ENCODE data around the gene BRIX1. TPM values are rescaled to one million over a fixed set of nuclear protein-coding genes. Genes with fewer than 3 reads are reported as not detected.

Gene BRIX1
- total RNA-seq (40.6 TPM), polyA plus RNA-seq (32.8 TPM)
- long read RNA-seq, donor 1, partial matches to known transcripts = 0 of 3 reads
- long read RNA-seq, donor 1, other reads (novel, unspliced or antisense) = 0 of 3 reads
- long read RNA-seq, donor 2 = 0 reads
- long read RNA-seq, donor 3, transcript BRIX1-201 (10 exons, 1,926 nt) = major isoform, 46 of 62 reads
- long read RNA-seq, donor 3, partial matches to known transcripts = 12 of 62 reads
- long read RNA-seq, donor 3, other reads (novel, unspliced or antisense) = 0 of 62 reads
- long read RNA-seq, donor 4, transcript BRIX1-201 (10 exons, 1,926 nt) = major isoform, 10 of 10 reads
- long read RNA-seq, donor 4, partial matches to known transcripts = 0 of 10 reads
- long read RNA-seq, donor 4, other reads (novel, unspliced or antisense) = 0 of 10 reads
- long read RNA-seq, donor 5, transcript BRIX1-201 (10 exons, 1,926 nt) = major isoform, 32 of 33 reads
- long read RNA-seq, donor 5, partial matches to known transcripts = 0 of 33 reads
- long read RNA-seq, donor 5, other reads (novel, unspliced or antisense) = 0 of 33 reads
- long read RNA-seq, donor 6, transcript BRIX1-201 (10 exons, 1,926 nt) = major isoform, 24 of 25 reads
- long read RNA-seq, donor 6, partial matches to known transcripts = 0 of 25 reads
- long read RNA-seq, donor 6, other reads (novel, unspliced or antisense) = 0 of 25 reads
- long read RNA-seq, donor 7, transcript BRIX1-201 (10 exons, 1,926 nt) = major isoform, 25 of 33 reads
- long read RNA-seq, donor 7, partial matches to known transcripts = 6 of 33 reads
- long read RNA-seq, donor 7, other reads (novel, unspliced or antisense) = 0 of 33 reads
- long read RNA-seq, donor 8, partial matches to known transcripts = 0 of 3 reads
- long read RNA-seq, donor 8, other reads (novel, unspliced or antisense) = 0 of 3 reads
- long read RNA-seq, donor 9, transcript BRIX1-201 (10 exons, 1,926 nt) = major isoform, 24 of 24 reads
- long read RNA-seq, donor 9, partial matches to known transcripts = 0 of 24 reads
- long read RNA-seq, donor 9, other reads (novel, unspliced or antisense) = 0 of 24 reads
- long read RNA-seq, donor 10, transcript BRIX1-201 (10 exons, 1,926 nt) = major isoform, 14 of 15 reads
- long read RNA-seq, donor 10, partial matches to known transcripts = 0 of 15 reads
- long read RNA-seq, donor 10, other reads (novel, unspliced or antisense) = 0 of 15 reads

GRCh38 chr5:34915139-34915855 is at the start of gene BRIX1, which contains the start of gene RAD1:
BRIX1 (plus strand) TSS chr5:34915711; CDS start chr5:34915739, 28 bp downstream.
RAD1 (minus strand) TSS chr5:34915504; CDS start chr5:34914892, 612 bp downstream.
- under 1% methylated on average over 67 of the region's 67 CpGs for WGBS

GRCh38 chr5:34866989-34867471 is 48.5 kb upstream of the BRIX1 start:
- H3K27me3 ChIP-seq (ENCODE audit: control insufficient read depth in 2 of 2, insufficient read depth in 1 of 2, low read length in 1 of 2) = no peaks in the 10 kb centered on the region
- DNase-seq (ENCODE audit: low read depth in 6 of 9, low spot score in 9 of 9) = no peak
- H3K27ac ChIP-seq (ENCODE audit: low read depth in 1 of 2, low read length in 1 of 2) = no peak overlapping the region
- no peaks in the 10 kb centered on the region for H3K36me3 ChIP-seq (ENCODE audit: control insufficient read depth in 2 of 2, insufficient read depth in 2 of 2, low read length in 1 of 2)
- H3K4me1 ChIP-seq (ENCODE audit: control insufficient read depth in 2 of 2, insufficient read depth in 2 of 2, low read length in 2 of 2) = peaks cover 0 to 2% of the 10 kb centered on the region in 2 donors
- H3K4me3 ChIP-seq (ENCODE audit: low read length in 2 of 2) = no peak overlapping the region
- WGBS = 88% methylated on average over 3 of the region's 3 CpGs
- no peaks in the 10 kb centered on the region for H3K9me3 ChIP-seq (ENCODE audit: control insufficient read depth in 2 of 2, insufficient read depth in 1 of 2, low read length in 1 of 2)

More at GRCh38 chr5:34915139-34915855, at the start of gene BRIX1, which contains the start of gene RAD1:
- Histone ChIP-seq H3K4me1 (ENCODE audit: control insufficient read depth in 2 of 2, insufficient read depth in 2 of 2, low read length in 2 of 2) (peaks cover 7 to 14% of the 10 kb centered on the region in 2 donors), H3K36me3 (ENCODE audit: control insufficient read depth in 2 of 2, insufficient read depth in 2 of 2, low read length in 1 of 2) (peaks cover 0 to 18% of the 10 kb centered on the region in 2 donors), H3K27ac (ENCODE audit: low read depth in 1 of 2, low read length in 1 of 2) (peak within 1 kb of the TSS; percentile 85 to 87), H3K4me3 (ENCODE audit: low read length in 2 of 2) (peak within 1 kb of the TSS; percentile 66 to 95), H3K9me3 (ENCODE audit: control insufficient read depth in 2 of 2, insufficient read depth in 1 of 2, low read length in 1 of 2) (peaks cover 0 to 3% of the 10 kb centered on the region in 2 donors), H3K27me3 (ENCODE audit: control insufficient read depth in 2 of 2, insufficient read depth in 1 of 2, low read length in 1 of 2) (no peaks in the 10 kb centered on the region)
- peak; percentile 78 to 97 (median 92) for DNase-seq (ENCODE audit: low read depth in 6 of 9, low spot score in 9 of 9)

- Histone ChIP-seq H3K9me3 (ENCODE audit: control insufficient read depth in 2 of 2, insufficient read depth in 1 of 2, low read length in 1 of 2) (no peaks in the 10 kb centered on the region), H3K4me1 (ENCODE audit: control insufficient read depth in 2 of 2, insufficient read depth in 2 of 2, low read length in 2 of 2) (peaks cover 0 to 2% of the 10 kb centered on the region in 2 donors), H3K27ac (ENCODE audit: low read depth in 1 of 2, low read length in 1 of 2) (no peak overlapping the region), H3K4me3 (ENCODE audit: low read length in 2 of 2) (no peak overlapping the region), H3K27me3 (ENCODE audit: control insufficient read depth in 2 of 2, insufficient read depth in 1 of 2, low read length in 1 of 2) (no peaks in the 10 kb centered on the region), H3K36me3 (ENCODE audit: control insufficient read depth in 2 of 2, insufficient read depth in 2 of 2, low read length in 1 of 2) (no peaks in the 10 kb centered on the region)
- WGBS = 98% methylated on average over 3 of the region's 3 CpGs
- DNase-seq (ENCODE audit: low read depth in 6 of 9, low spot score in 9 of 9) = no peak
Observed at GRCh38 chr5:34867660-34868059, 47.9 kb upstream of the BRIX1 start.

GRCh38 chr5:34868791-34869190 is 46.7 kb upstream of the BRIX1 start:
- H3K27me3 ChIP-seq (ENCODE audit: control insufficient read depth in 2 of 2, insufficient read depth in 1 of 2, low read length in 1 of 2) = no peaks in the 10 kb centered on the region
- no peaks in the 10 kb centered on the region for H3K9me3 ChIP-seq (ENCODE audit: control insufficient read depth in 2 of 2, insufficient read depth in 1 of 2, low read length in 1 of 2)
- WGBS = 100% methylated on average over 1 of the region's 1 CpG

GRCh38 chr5:34869256-34869655 is 46.3 kb upstream of the BRIX1 start:
- DNase-seq (ENCODE audit: low read depth in 6 of 9, low spot score in 9 of 9) = no peak
- H3K4me3 ChIP-seq (ENCODE audit: low read length in 2 of 2) = no peak overlapping the region
- no peak overlapping the region for H3K27ac ChIP-seq (ENCODE audit: low read depth in 1 of 2, low read length in 1 of 2)
- H3K9me3 ChIP-seq (ENCODE audit: control insufficient read depth in 2 of 2, insufficient read depth in 1 of 2, low read length in 1 of 2) = no peaks in the 10 kb centered on the region
- H3K27me3 ChIP-seq (ENCODE audit: control insufficient read depth in 2 of 2, insufficient read depth in 1 of 2, low read length in 1 of 2) = no peaks in the 10 kb centered on the region
- no peaks in the 10 kb centered on the region for H3K36me3 ChIP-seq (ENCODE audit: control insufficient read depth in 2 of 2, insufficient read depth in 2 of 2, low read length in 1 of 2)
- peaks cover 0 to 2% of the 10 kb centered on the region in 2 donors for H3K4me1 ChIP-seq (ENCODE audit: control insufficient read depth in 2 of 2, insufficient read depth in 2 of 2, low read length in 2 of 2)
- 97% methylated on average over 1 of the region's 1 CpG for WGBS

More at GRCh38 chr5:34868791-34869190, 46.7 kb upstream of the BRIX1 start:
- H3K4me3 ChIP-seq (ENCODE audit: low read length in 2 of 2) = no peak overlapping the region
- H3K27ac ChIP-seq (ENCODE audit: low read depth in 1 of 2, low read length in 1 of 2) = no peak overlapping the region
- peaks cover 0 to 2% of the 10 kb centered on the region in 2 donors for H3K4me1 ChIP-seq (ENCODE audit: control insufficient read depth in 2 of 2, insufficient read depth in 2 of 2, low read length in 2 of 2)
- no peak for DNase-seq (ENCODE audit: low read depth in 6 of 9, low spot score in 9 of 9)
- no peaks in the 10 kb centered on the region for H3K36me3 ChIP-seq (ENCODE audit: control insufficient read depth in 2 of 2, insufficient read depth in 2 of 2, low read length in 1 of 2)

GRCh38 chr5:34870382-34870781 is 45.1 kb upstream of the BRIX1 start:
- Histone ChIP-seq H3K27ac (ENCODE audit: low read depth in 1 of 2, low read length in 1 of 2) (no peak overlapping the region), H3K27me3 (ENCODE audit: control insufficient read depth in 2 of 2, insufficient read depth in 1 of 2, low read length in 1 of 2) (no peaks in the 10 kb centered on the region), H3K4me1 (ENCODE audit: control insufficient read depth in 2 of 2, insufficient read depth in 2 of 2, low read length in 2 of 2) (peaks cover 0 to 2% of the 10 kb centered on the region in 2 donors), H3K9me3 (ENCODE audit: control insufficient read depth in 2 of 2, insufficient read depth in 1 of 2, low read length in 1 of 2) (no peaks in the 10 kb centered on the region), H3K4me3 (ENCODE audit: low read length in 2 of 2) (no peak overlapping the region), H3K36me3 (ENCODE audit: control insufficient read depth in 2 of 2, insufficient read depth in 2 of 2, low read length in 1 of 2) (no peaks in the 10 kb centered on the region)
- no peak for DNase-seq (ENCODE audit: low read depth in 6 of 9, low spot score in 9 of 9)
- WGBS = 97% methylated on average over 2 of the region's 2 CpGs

GRCh38 chr5:34876275-34876674 is 39.2 kb upstream of the BRIX1 start:
- no peaks in the 10 kb centered on the region for H3K27me3 ChIP-seq (ENCODE audit: control insufficient read depth in 2 of 2, insufficient read depth in 1 of 2, low read length in 1 of 2)
- no peaks in the 10 kb centered on the region for H3K4me1 ChIP-seq (ENCODE audit: control insufficient read depth in 2 of 2, insufficient read depth in 2 of 2, low read length in 2 of 2)
- no peak overlapping the region for H3K4me3 ChIP-seq (ENCODE audit: low read length in 2 of 2)
- no peaks in the 10 kb centered on the region for H3K36me3 ChIP-seq (ENCODE audit: control insufficient read depth in 2 of 2, insufficient read depth in 2 of 2, low read length in 1 of 2)
- no peaks in the 10 kb centered on the region for H3K9me3 ChIP-seq (ENCODE audit: control insufficient read depth in 2 of 2, insufficient read depth in 1 of 2, low read length in 1 of 2)
- DNase-seq (ENCODE audit: low read depth in 6 of 9, low spot score in 9 of 9) = no peak
- no peak overlapping the region for H3K27ac ChIP-seq (ENCODE audit: low read depth in 1 of 2, low read length in 1 of 2)

- H3K27me3 ChIP-seq (ENCODE audit: control insufficient read depth in 2 of 2, insufficient read depth in 1 of 2, low read length in 1 of 2) = no peaks in the 10 kb centered on the region
- no peaks in the 10 kb centered on the region for H3K36me3 ChIP-seq (ENCODE audit: control insufficient read depth in 2 of 2, insufficient read depth in 2 of 2, low read length in 1 of 2)
- no peak overlapping the region for H3K27ac ChIP-seq (ENCODE audit: low read depth in 1 of 2, low read length in 1 of 2)
- no peak for DNase-seq (ENCODE audit: low read depth in 6 of 9, low spot score in 9 of 9)
- no peaks in the 10 kb centered on the region for H3K4me1 ChIP-seq (ENCODE audit: control insufficient read depth in 2 of 2, insufficient read depth in 2 of 2, low read length in 2 of 2)
- H3K9me3 ChIP-seq (ENCODE audit: control insufficient read depth in 2 of 2, insufficient read depth in 1 of 2, low read length in 1 of 2) = no peaks in the 10 kb centered on the region
- H3K4me3 ChIP-seq (ENCODE audit: low read length in 2 of 2) = no peak overlapping the region
Observed at GRCh38 chr5:34881246-34881645, 34.3 kb upstream of the BRIX1 start.
